ENCODE results near the gene TAF6L. TPM values are rescaled to one million over a fixed set of nuclear protein-coding genes. Genes with fewer than 3 reads are reported as not detected.
A peak's percentile ranks its signal among the peaks of the same experiment; 100 is the strongest.

Gene TAF6L
- total and polyA plus RNA-seq, 9 of the 15 experiments (the other 6 are each of a cell fraction or from before 2014, with no cell fraction given), result 0.04 to 45.5 (median 20.8) TPM

GRCh38 chr11:62832336-62833234, 61.4 kb downstream of the TAF6L start, which contains the start of gene TEX54:
TSS of gene TEX54 (minus strand) at chr11:62832841.
- ATAC-seq, result peak; percentile 37
- no peak for FAIRE-seq
- WGBS (ENCODE audit: insufficient coverage, low coverage, missing lambda C conversion rate), result 24% methylated on average over 40 of the region's 40 CpGs
- Histone ChIP-seq H3K9ac (ENCODE audit: insufficient read depth in 1 of 2, low read depth in 2 of 2, low read length in 2 of 2) (peak within 1 kb of the TSS; percentile 86 to 96), H3K27ac (ENCODE audit: extremely low read depth, low read depth, low read length) (peak within 1 kb of the TSS; percentile 98), H3K27me3 (ENCODE audit: control insufficient read depth in 2 of 2, insufficient read depth in 2 of 2, low read length in 2 of 2) (no peaks in the 10 kb centered on the region), H3K9me3 (replicated peaks; ENCODE audit: control insufficient read depth, insufficient read depth, low read depth, low read length) (no peaks in the 10 kb centered on the region), H3K4me2 (ENCODE audit: insufficient read depth, low read length) (peak within 1 kb of the TSS; percentile 98), H3K4me3 (peak within 1 kb of the TSS; percentile 94), H3K36me3 (ENCODE audit: control insufficient read depth, insufficient read depth, low read length) (peaks cover 63% of the 10 kb centered on the region), H2AFZ (ENCODE audit: low read depth, low read length) (peak within 1 kb of the TSS; percentile 96), H4K20me1 (replicated peaks; ENCODE audit: control insufficient read depth, insufficient read depth, low read length) (peaks cover 5% of the 10 kb centered on the region; the same call in 1 of the 2 replicates), H3K9me1 (ENCODE audit: control insufficient read depth, insufficient read depth, low read length) (no peaks in the 10 kb centered on the region), H3K79me2 (ENCODE audit: control insufficient read depth, insufficient read depth, low read length) (peaks cover 58% of the 10 kb centered on the region), H3K4me1 (replicated peaks in 1 of 2; ENCODE audit: control insufficient read depth in 2 of 2, insufficient read depth in 2 of 2, low read length in 2 of 2) (peaks cover 8 to 17% of the 10 kb centered on the region in 2 experiments; a peak in 4 of 5 replicates)
- in situ Hi-C loops (cut with MboI) (no loop called here), intact Hi-C loops (cut with micrococcal nuclease) (loop anchor here (2.0 kb wide), 1 partner anchor 46 kb away; the partner anchor contains the start of gene TMEM179B)
- BruUV-seq (replicated peaks), result TSS peak; percentile 93
- DNase-seq (ENCODE audit: extremely low read depth in 1 of 4, low spot score in 3 of 4), result peak in 1 of 4 experiments; percentile 14
- CTCF ChIA-PET (ENCODE audit: low intra/inter-chr PET ratio), result no interaction called here
- POLR2A ChIA-PET, result interaction anchor here (0.5 to 4.4 kb wide), 20 partner anchors 8 to 158 kb away, joined by 3 to 97 read pairs (median 8); partner anchors contain the start of genes POLR2G, SLC3A2, WDR74 and ZBTB3
- peak; percentile 47 for TF ChIP-seq PRDM10 (IDR thresholded peaks at IDR 0.05; ENCODE audit: partially characterized antibody)
- TF ChIP-seq MEF2D (tag; conservative IDR thresholded peaks at IDR 0.05; ENCODE audit: low read depth), result no peak
- no peak for TF ChIP-seq ELF4 (CRISPR knock-in tag; IDR thresholded peaks at IDR 0.05)
- no peak for TF ChIP-seq ELK3 (CRISPR knock-in tag; IDR thresholded peaks at IDR 0.05)
- TF ChIP-seq PHF8 (IDR thresholded peaks at IDR 0.05; ENCODE audit: borderline replicate concordance, low read length), result peak; percentile 68; the same call in 1 of the 2 replicates
- TF ChIP-seq EGR1 (conservative IDR thresholded peaks at IDR 0.05), result peak; percentile 38; the same call in 1 of the 2 replicates
- peak; percentile 12; the same call in 1 of the 2 replicates for TF ChIP-seq SUPT5H (IDR thresholded peaks at IDR 0.05)
- TF ChIP-seq L3MBTL2 (IDR thresholded peaks at IDR 0.05), result peak; percentile 50; the same call in 1 of the 2 replicates
- no peak for TF ChIP-seq KLF1 (tag; IDR thresholded peaks at IDR 0.05)
- TF ChIP-seq NFIC (IDR thresholded peaks at IDR 0.05), result peak; percentile 30; the same call in 1 of the 2 replicates
- 0 out of 2 replicates have a peak, but pooled peaks have one; percentile 26 for TF ChIP-seq XRCC5 (IDR thresholded peaks at IDR 0.05; ENCODE audit: low read depth, low read length)
- peak; percentile 72 for TF ChIP-seq MAX (CRISPR knock-in tag; IDR thresholded peaks at IDR 0.05)
- 0 out of 2 replicates have a peak, but pooled peaks have one; percentile 3 for TF ChIP-seq TCF3 (CRISPR knock-in tag; IDR thresholded peaks at IDR 0.05)
- peak in 1 of 2 experiments; percentile 13; a peak in 2 of 4 replicates for TF ChIP-seq SIN3A (IDR thresholded peaks at IDR 0.05; ENCODE audit: borderline replicate concordance in 2 of 2, control insufficient read depth in 1 of 2, low read depth in 2 of 2, low read length in 2 of 2)
- peak in 1 of 2 experiments; percentile 51; a peak in 1 of 4 replicates for TF ChIP-seq SRF (CRISPR knock-in tag; IDR thresholded peaks at IDR 0.05)
